Heart left ventricle (tissue), 16 donors: ENCODE measurements around the gene MAMDC4. TPM values are rescaled to one million over a fixed set of nuclear protein-coding genes. Genes with fewer than 3 reads are reported as not detected.
"Not testable (repeated sequence)": the region's sequence is repeated elsewhere in the genome, so short reads cannot be mapped to it uniquely, and the experiment has no call there.

Experiments
- ATAC-seq, 4 donors: fragments of 200-7000 bp; cut with Tn5 transposase; one replicate each; pipeline ENCODE4 v1.9.1; 2020 to 2022; ENCODE audit warnings: moderate library complexity in 4 of 4, mild to moderate bottlenecking in 3 of 4, moderate number of reproducible peaks in 1 of 4
- DNase-seq, 5 donors: peaks; one replicate each; pipeline ENCODE4 v3.0.0-alpha.2; 2020
- H3K27ac ChIP-seq, 12 donors: fragments of 200-600 bp; sonication (generic) in 4 of 12; one replicate each; pipeline versions ENCODE4 v1.5.0 to v1.8.0; 2016 to 2022; ENCODE audit warnings: mild to moderate bottlenecking in 2 of 12
- H3K27me3 ChIP-seq, 9 donors: fragments of 200-600 bp; sonication (generic) in 2 of 9; one replicate each; pipeline versions ENCODE4 v1.5.1 to v1.8.0; 2016 to 2022; ENCODE audit warnings: mild to moderate bottlenecking in 3 of 9
- H3K36me3 ChIP-seq, 9 donors: fragments of 200-600 bp; sonication (generic) in 2 of 9; one replicate each; pipeline versions ENCODE4 v1.5.0 to v1.8.0; 2018 to 2022; ENCODE audit warnings: mild to moderate bottlenecking in 2 of 9
- H3K4me1 ChIP-seq, 12 donors: fragments of 200-600 bp; sonication (generic) in 4 of 12; one replicate each; pipeline versions ENCODE4 v1.5.0 to v1.8.0; 2016 to 2022; ENCODE audit warnings: mild to moderate bottlenecking in 3 of 12
- H3K4me3 ChIP-seq, 12 donors: fragments of 200-600 bp; sonication (generic) in 4 of 12; one replicate each; pipeline versions ENCODE4 v1.5.0 to v1.8.0; 2017 to 2022; ENCODE audit warnings: mild to moderate bottlenecking in 9 of 12, moderate library complexity in 4 of 12
- H3K9me3 ChIP-seq, 12 donors: fragments of 200-600 bp; sonication (generic) in 4 of 12; one replicate each; pipeline versions ENCODE4 v1.5.0 to v1.8.0; 2016 to 2022; ENCODE audit warnings: mild to moderate bottlenecking in 1 of 12
- CTCF ChIP-seq, 12 donors: fragments of 200-600 bp; sonication (generic) in 4 of 12; IDR thresholded peaks; one replicate each; pipeline versions ENCODE4 v1.5.0 to v1.8.0; 2018 to 2022; ENCODE audit warnings: antibody characterized with exemption in 12 of 12, mild to moderate bottlenecking in 5 of 12
- POLR2A ChIP-seq, 2 donors: fragments of 450-650 bp; IDR thresholded peaks; one replicate each; pipeline ENCODE4 v1.6.1; 2017; ENCODE audit warnings: antibody characterized with exemption in 2 of 2, mild to moderate bottlenecking in 2 of 2, moderate library complexity in 2 of 2
- WGBS, 4 donors: extraction: QIAGEN DNeasy Blood & Tissue Kit in 2 of 4; methylation state at CpG; one replicate each; pipeline versions ENCODE4 v1.1.5 to v1.1.7; 2013 to 2018; 5-methylcytosine and 5-hydroxymethylcytosine counted together
- intact Hi-C, 10 donors: fragments of 100-400 bp; cut with DNase I; formaldehyde crosslinking; loops; one replicate each; pipeline versions ENCODE4 v1.11.1 to v1.14.2; 2022
- polyA plus RNA-seq, 2 donors: library from polyadenylated mRNA; stranded (reverse); fragments of 200-250 nt; gene quantifications; one replicate each; pipeline ENCODE4 v1.2.3, GENCODE V29; 2013
- total RNA-seq, 9 donors: library from RNA; depleted of rRNA in 2 of 9; stranded (reverse); fragments of >200 nt in 2 of 9; fragmentation: NEBNext Ultra II Directional in 3 of 9; extraction: Animal tissue kit (Norgen Biotek cat#: 25700) in 3 of 9; gene quantifications; one replicate each; pipeline versions ENCODE4 v1.1.0 to v1.2.4, GENCODE V29; 2016 to 2023
- donor health status: ischemic (EF 13 %, LVEDD 7.1; RV severe dilation, severe dysfunction).
- donor health status: healthy with polysubstance abuse.
- donor health status: DM: no; HTN: yes; CAD: no.
- donor health status: DM: no; HTN: no; CAD: no.
- donor health status: ischemic (EF 25% LVEDD 6.9; RV normal size, moderate dysfunction).
- donor health status: ischemic (EF 25% LVEDD 5.7; RV mildly dilated, moderate dysfunction).
- donor health status: healthy.
- donor health status: DM: yes; HTN: yes; CAD: no.
- donor health status: ischemic (EF 35%, LVEDD 5.7; RV mildly dilated, moderate dysfunction).
- donor health status: nonischemic (EF 11% LVEDD 7.7; RV severe dilation, severe dysfunction).
- donor health status: DM: yes; HTN: yes; CAD: no.
- donor health status: PGD.
- donor health status: ischemic (EF 29% LVEDD 5.4; RV normal size, mild dysfunction).
- donor health status: nonischemic (EF 23%, LVEDD 6.1; RV moderate dilation, normal function).

Gene MAMDC4
- total and polyA plus RNA-seq, 11 donors, result 2.9 to 14.9 (median 6.1) TPM

DNA sequence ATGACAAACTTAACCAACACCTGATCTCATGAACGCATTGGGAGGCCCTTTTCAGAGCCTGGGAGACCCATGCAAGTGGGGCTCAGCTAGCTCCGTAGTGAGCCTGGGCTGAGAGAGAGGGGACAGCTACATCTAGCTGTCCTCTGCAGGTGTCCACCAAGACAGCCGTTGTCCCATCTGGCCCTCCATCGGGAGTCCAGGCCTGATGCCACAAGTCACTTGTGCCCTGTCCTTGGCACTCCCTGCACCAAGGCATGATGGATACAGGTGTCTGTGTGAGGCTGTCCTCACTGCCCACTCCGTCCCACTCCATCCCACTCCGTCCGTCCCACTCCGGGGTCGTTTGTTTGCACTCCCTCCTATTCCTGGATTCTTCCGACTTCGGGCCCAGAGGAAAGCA is 16.5 kb downstream of the MAMDC4 start:
- no peak overlapping the region for H3K27ac ChIP-seq
- H3K4me3 ChIP-seq, result no peak overlapping the region
- H3K27me3 ChIP-seq, result no peaks in the 10 kb centered on the region
- WGBS, 4 donors, result 90 to 95% (median 91%) methylated on average over 11 of the region's 11 CpGs
- H3K9me3 ChIP-seq, result peaks cover 0 to 11% (median 0%) of the 10 kb centered on the region in 12 donors
- ATAC-seq (no peak), DNase-seq (no peak)
- intact Hi-C loops, result loop anchor here in 4 of 10 donors (5.0 to 10.0 kb wide), 2 partner anchors 56 to 74 kb away; partner anchors contain the start of gene FBXW5 (in 3 of the 4)
- TF ChIP-seq POLR2A (IDR thresholded peaks at IDR 0.05), result no peak
- no peak for TF ChIP-seq CTCF (IDR thresholded peaks at IDR 0.05)
- peaks cover 0 to 27% (median 19%) of the 10 kb centered on the region in 12 donors for H3K4me1 ChIP-seq
- H3K36me3 ChIP-seq, result peaks cover 0 to 12% (median 3%) of the 10 kb centered on the region in 9 donors

- not testable (repeated sequence) for H3K4me3 ChIP-seq, ATAC-seq, DNase-seq, H3K36me3 ChIP-seq, H3K27ac ChIP-seq, H3K27me3 ChIP-seq
- H3K9me3 ChIP-seq, result peaks cover 0 to 11% (median 0%) of the 10 kb centered on the region in 12 donors
- peaks cover 0 to 18% (median 13%) of the 10 kb centered on the region in 12 donors for H3K4me1 ChIP-seq
- intact Hi-C loops, result loop anchor here in 4 of 10 donors (5.0 to 10.0 kb wide), 2 partner anchors 55 to 73 kb away; partner anchors contain the start of gene FBXW5 (in 3 of the 4)
- WGBS, 4 donors, result 87 to 96% (median 93%) methylated on average over 2 of the region's 2 CpGs
Measured at GRCh38 chr9:136869611-136870010, 17.5 kb downstream of the MAMDC4 start.

DNA sequence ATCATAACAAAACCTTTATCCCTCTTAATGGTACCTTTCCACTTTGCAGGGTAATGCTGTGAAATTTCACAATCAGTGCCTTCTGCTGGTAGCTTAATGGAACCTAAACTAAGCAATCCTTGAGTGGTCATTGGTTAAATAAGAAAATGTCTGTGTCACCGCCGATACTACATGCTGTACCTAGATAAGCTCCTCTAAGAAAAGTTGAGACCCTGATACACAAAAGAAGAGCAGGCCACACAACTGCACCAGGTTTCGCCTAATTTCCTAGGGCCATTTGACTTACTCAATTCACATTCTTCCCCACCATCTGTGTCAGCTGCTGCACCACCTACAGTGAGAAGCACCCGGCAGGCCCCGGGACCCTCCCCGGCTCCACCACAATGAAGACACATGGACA is 23.0 kb downstream of the MAMDC4 start:
- 92 to 95% (median 93%) methylated on average over 6 of the region's 6 CpGs for WGBS, 4 donors
- intact Hi-C loops, result no loop called here
- DNase-seq (no peak), ATAC-seq (no peak)
- H3K4me3 ChIP-seq, result no peak overlapping the region
- H3K9me3 ChIP-seq, result peaks cover 0 to 11% (median 0%) of the 10 kb centered on the region in 12 donors
- no peak overlapping the region for H3K27ac ChIP-seq
- H3K4me1 ChIP-seq, result no peaks in the 10 kb centered on the region
- TF ChIP-seq POLR2A (IDR thresholded peaks at IDR 0.05), result no peak
- no peak for TF ChIP-seq CTCF (IDR thresholded peaks at IDR 0.05)
- H3K27me3 ChIP-seq, result no peaks in the 10 kb centered on the region
- no peaks in the 10 kb centered on the region for H3K36me3 ChIP-seq

- Histone ChIP-seq H3K27me3 (no peaks in the 10 kb centered on the region), H3K27ac (no peak overlapping the region), H3K36me3 (no peaks in the 10 kb centered on the region), H3K4me1 (peaks cover 0 to 5% (median 2%) of the 10 kb centered on the region in 12 donors), H3K9me3 (peaks cover 0 to 11% (median 0%) of the 10 kb centered on the region in 12 donors), H3K4me3 (no peak overlapping the region)
- ATAC-seq, result no peak
- DNase-seq, result no peak
- intact Hi-C loops, result no loop called here
- TF ChIP-seq POLR2A (IDR thresholded peaks at IDR 0.05) (no peak), CTCF (IDR thresholded peaks at IDR 0.05) (no peak)
- WGBS, 4 donors, result 88 to 90% (median 89%) methylated on average over 5 of the region's 5 CpGs
Measured at GRCh38 chr9:136876476-136876875, 24.3 kb downstream of the MAMDC4 start.

DNA sequence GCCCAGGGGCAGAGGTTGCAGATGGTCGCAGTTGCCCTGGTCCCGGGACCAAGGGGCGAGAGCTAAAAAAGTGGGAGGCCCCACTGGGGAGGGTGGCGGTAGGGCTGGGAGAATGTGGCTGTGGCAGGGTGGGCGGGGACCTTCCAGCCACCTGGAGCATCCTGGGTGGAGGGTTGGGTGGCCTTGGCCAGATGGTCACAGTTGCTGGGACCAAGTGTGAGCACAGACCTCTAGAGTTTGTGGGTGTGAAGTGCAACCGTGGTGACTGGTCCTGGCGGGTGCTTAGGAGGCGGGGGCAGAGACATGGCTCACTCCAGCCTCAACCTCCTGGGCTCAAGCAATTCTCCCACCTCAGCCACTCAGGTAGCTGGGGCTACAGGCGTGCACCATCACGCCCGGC is 28.5 kb downstream of the MAMDC4 start:
- Histone ChIP-seq H3K27me3 (no peaks in the 10 kb centered on the region), H3K27ac (no peak overlapping the region), H3K4me3 (no peak overlapping the region), H3K4me1 (peaks cover 0 to 33% (median 19%) of the 10 kb centered on the region in 12 donors), H3K36me3 (no peaks in the 10 kb centered on the region), H3K9me3 (no peaks in the 10 kb centered on the region)
- ATAC-seq, result no peak
- WGBS, 4 donors, result 79 to 87% (median 84%) methylated on average over 11 of the region's 11 CpGs
- intact Hi-C loops, result loop anchor here in 3 of 10 donors (5.0 to 10.0 kb wide), 3 partner anchors 54 to 144 kb away; partner anchors contain the start of genes ABCA2 (in 1 of the 3) and FBXW5 (in 1 of the 3)
- no peak for DNase-seq
- TF ChIP-seq CTCF (IDR thresholded peaks at IDR 0.05) (no peak), POLR2A (IDR thresholded peaks at IDR 0.05) (no peak)
